ENCODE data around the gene KAZN.

DNA sequence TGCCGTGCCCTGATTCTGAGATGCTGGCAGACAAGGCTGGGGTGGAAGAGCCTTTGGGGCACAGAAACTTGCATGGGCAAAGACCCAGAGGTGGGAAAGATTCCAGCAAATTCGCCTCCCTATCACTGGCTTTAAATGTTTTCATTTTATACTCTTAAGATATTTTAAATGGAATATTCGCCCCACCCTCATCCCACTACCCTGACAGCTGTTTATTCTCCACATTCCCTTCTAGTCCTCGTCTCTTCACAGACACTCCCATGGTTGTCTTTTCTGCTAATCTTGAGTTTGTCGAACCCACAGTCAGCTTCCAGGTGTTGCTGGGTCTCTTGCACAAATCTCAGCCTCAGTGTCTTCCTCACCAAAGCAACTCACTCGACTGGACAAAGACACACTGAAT, 245.0 kb downstream of the KAZN start:
- no peak for TF ChIP-seq POLR2A (IDR thresholded peaks at IDR 0.05)
- TF ChIP-seq, protein P1, sequence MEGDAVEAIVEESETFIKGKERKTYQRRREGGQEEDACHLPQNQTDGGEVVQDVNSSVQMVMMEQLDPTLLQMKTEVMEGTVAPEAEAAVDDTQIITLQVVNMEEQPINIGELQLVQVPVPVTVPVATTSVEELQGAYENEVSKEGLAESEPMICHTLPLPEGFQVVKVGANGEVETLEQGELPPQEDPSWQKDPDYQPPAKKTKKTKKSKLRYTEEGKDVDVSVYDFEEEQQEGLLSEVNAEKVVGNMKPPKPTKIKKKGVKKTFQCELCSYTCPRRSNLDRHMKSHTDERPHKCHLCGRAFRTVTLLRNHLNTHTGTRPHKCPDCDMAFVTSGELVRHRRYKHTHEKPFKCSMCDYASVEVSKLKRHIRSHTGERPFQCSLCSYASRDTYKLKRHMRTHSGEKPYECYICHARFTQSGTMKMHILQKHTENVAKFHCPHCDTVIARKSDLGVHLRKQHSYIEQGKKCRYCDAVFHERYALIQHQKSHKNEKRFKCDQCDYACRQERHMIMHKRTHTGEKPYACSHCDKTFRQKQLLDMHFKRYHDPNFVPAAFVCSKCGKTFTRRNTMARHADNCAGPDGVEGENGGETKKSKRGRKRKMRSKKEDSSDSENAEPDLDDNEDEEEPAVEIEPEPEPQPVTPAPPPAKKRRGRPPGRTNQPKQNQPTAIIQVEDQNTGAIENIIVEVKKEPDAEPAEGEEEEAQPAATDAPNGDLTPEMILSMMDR (IDR thresholded peaks at IDR 0.05) = no peak
